Chondrocyte (in vitro differentiated cells): ENCODE results near the gene TALDO1. TPM values are rescaled to one million over a fixed set of nuclear protein-coding genes. Genes with fewer than 3 reads are reported as not detected.
A peak's percentile ranks its signal among the peaks of the same experiment; 100 is the strongest.

Experiments used
- DNase-seq: peaks from one replicate; pipeline ENCODE4 v3.0.0; 2021; ENCODE audit warnings: mixed read lengths, low spot score
- H3K27ac Mint-ChIP-seq: one replicate; pipeline ENCODE4 v1.8.0; 2021; ENCODE audit warnings: mild to moderate bottlenecking, moderate library complexity, mixed read lengths; ENCODE audit not compliant: unreplicated experiment
- H3K27me3 Mint-ChIP-seq: 2 replicates; pipeline ENCODE4 v1.8.0; 2021; ENCODE audit warnings: low read depth, mixed read lengths
- H3K36me3 Mint-ChIP-seq: 2 replicates; pipeline ENCODE4 v1.8.0; 2021; ENCODE audit warnings: low read depth, mixed read lengths
- H3K4me1 Mint-ChIP-seq: 2 replicates; pipeline ENCODE4 v1.8.0; 2021; ENCODE audit warnings: low read depth, mild to moderate bottlenecking, mixed read lengths
- H3K4me3 Mint-ChIP-seq: one replicate; pipeline ENCODE4 v1.8.0; 2021; ENCODE audit warnings: mild to moderate bottlenecking, moderate library complexity, mixed read lengths; ENCODE audit not compliant: unreplicated experiment
- H3K9me3 Mint-ChIP-seq: 2 replicates; pipeline ENCODE4 v1.8.0; 2021; ENCODE audit warnings: low read depth, mixed read lengths
- CTCF ChIP-seq: fragments of 200-600 bp; sonication (generic); IDR thresholded peaks from 2 replicates; pipeline ENCODE4 v1.5.0; 2021; ENCODE audit warnings: antibody characterized with exemption, mild to moderate bottlenecking, moderate library complexity
- total RNA-seq: library from RNA; stranded (reverse); gene quantifications from 3 replicates; pipeline ENCODE4 v1.2.1, GENCODE V29; 2021

TALDO1 gene
- total RNA-seq, 1 donor from 2014 or later: 151 TPM

- TF ChIP-seq CTCF: no peak
- peaks cover 7% of the 10 kb centered on the region for H3K4me1 Mint-ChIP-seq
- no peak for DNase-seq
- no peak overlapping the region for H3K27ac Mint-ChIP-seq
- H3K36me3 Mint-ChIP-seq: peaks cover 15% of the 10 kb centered on the region
- no peak overlapping the region for H3K4me3 Mint-ChIP-seq
- H3K9me3 Mint-ChIP-seq: no peaks in the 10 kb centered on the region
- no peaks in the 10 kb centered on the region for H3K27me3 Mint-ChIP-seq
Observed at GRCh38 chr11:764322-765024, 17.2 kb downstream of the TALDO1 start.

GRCh38 chr11:765025-765801 is 17.9 kb downstream of the TALDO1 start:
- DNase-seq: no peak
- Mint-ChIP-seq H3K4me1 (peaks cover 7% of the 10 kb centered on the region), H3K4me3 (no peak overlapping the region), H3K27me3 (no peaks in the 10 kb centered on the region), H3K27ac (no peak overlapping the region), H3K9me3 (no peaks in the 10 kb centered on the region), H3K36me3 (peaks cover 12% of the 10 kb centered on the region)
- peak; percentile 75 for TF ChIP-seq CTCF

DNA sequence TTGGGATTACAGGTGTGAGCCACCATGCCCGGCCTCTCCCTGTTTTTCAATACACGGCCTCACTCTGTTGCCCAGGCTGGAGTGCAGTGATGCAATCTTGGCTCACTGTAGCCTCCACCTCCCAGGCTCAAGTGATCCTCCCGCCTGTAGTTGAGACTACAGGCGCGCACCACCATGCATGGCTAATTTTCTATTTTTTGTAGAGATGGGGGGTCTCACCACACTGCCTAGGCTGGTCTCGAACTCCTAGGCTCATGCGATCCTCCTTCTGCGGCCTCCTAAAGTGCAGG is 18.5 kb downstream of the TALDO1 start:
- no peak for TF ChIP-seq CTCF
- Mint-ChIP-seq H3K9me3 (no peaks in the 10 kb centered on the region), H3K4me3 (no peak overlapping the region), H3K36me3 (peaks cover 11% of the 10 kb centered on the region), H3K4me1 (peaks cover 7% of the 10 kb centered on the region), H3K27me3 (no peaks in the 10 kb centered on the region), H3K27ac (no peak overlapping the region)
- no peak for DNase-seq

GRCh38 chr11:766106-766935 is 19.1 kb downstream of the TALDO1 start:
- peaks cover 11% of the 10 kb centered on the region for H3K36me3 Mint-ChIP-seq
- H3K4me3 Mint-ChIP-seq: no peak overlapping the region
- DNase-seq: no peak
- H3K9me3 Mint-ChIP-seq: no peaks in the 10 kb centered on the region
- peaks cover 7% of the 10 kb centered on the region for H3K4me1 Mint-ChIP-seq
- H3K27ac Mint-ChIP-seq: peak overlapping the region; percentile 33
- no peak for TF ChIP-seq CTCF
- no peaks in the 10 kb centered on the region for H3K27me3 Mint-ChIP-seq

DNA sequence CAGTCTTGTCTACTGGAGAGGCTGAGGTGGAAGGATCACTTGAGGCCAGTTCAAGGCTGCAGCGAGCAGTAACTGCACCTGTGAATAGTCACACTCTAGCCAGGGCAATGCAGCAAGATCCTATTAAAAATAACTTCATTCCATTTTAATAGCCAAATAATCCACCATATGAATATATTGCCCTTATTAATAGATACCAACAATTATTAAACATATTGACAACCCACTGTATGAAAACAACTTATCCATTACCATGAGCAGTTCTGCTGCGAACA is 19.6 kb downstream of the TALDO1 start:
- DNase-seq: no peak
- no peaks in the 10 kb centered on the region for H3K9me3 Mint-ChIP-seq
- peaks cover 7% of the 10 kb centered on the region for H3K4me1 Mint-ChIP-seq
- H3K27me3 Mint-ChIP-seq: no peaks in the 10 kb centered on the region
- H3K27ac Mint-ChIP-seq: peak overlapping the region; percentile 33
- no peak for TF ChIP-seq CTCF
- H3K4me3 Mint-ChIP-seq: no peak overlapping the region
- H3K36me3 Mint-ChIP-seq: peaks cover 7% of the 10 kb centered on the region
